Aorta (tissue), 5 donors: ENCODE results near the gene ULK4. TPM values are rescaled to one million over a fixed set of nuclear protein-coding genes. Genes with fewer than 3 reads are reported as not detected.
A peak's percentile ranks its signal among the peaks of the same experiment; 100 is the strongest.
"Not testable (repeated sequence)": the region's sequence is repeated elsewhere in the genome, so short reads cannot be mapped to it uniquely, and the experiment has no call there.

Experiments
- ATAC-seq: fragments of 200-7000 bp; cut with Tn5 transposase; one replicate; pipeline ENCODE4 v1.9.1; 2022; ENCODE audit warnings: moderate library complexity; ENCODE audit not compliant: low FRiP score
- DNase-seq, 2 donors: peaks; one replicate each; pipeline ENCODE4 v3.0.0-alpha.2; 2020
- H3K27ac ChIP-seq, 2 donors: one replicate each; pipeline ENCODE4 v1.5.1; 2013; ENCODE audit warnings: low read length in 2 of 2, mild to moderate bottlenecking in 2 of 2, moderate library complexity in 2 of 2, control low read depth in 1 of 2, inconsistent platforms in 1 of 2, low read depth in 1 of 2
- H3K27me3 ChIP-seq, 2 donors: one replicate each; pipeline ENCODE4 v1.6.1; 2013; ENCODE audit warnings: control low read depth in 1 of 2, low read length in 1 of 2, mild to moderate bottlenecking in 1 of 2, moderate library complexity in 1 of 2; ENCODE audit not compliant: insufficient read depth in 2 of 2, control insufficient read depth in 1 of 2
- H3K36me3 ChIP-seq, 2 donors: one replicate each; pipeline ENCODE4 v1.6.1; 2013; ENCODE audit warnings: control low read depth in 1 of 2, low read length in 1 of 2, mild to moderate bottlenecking in 1 of 2; ENCODE audit not compliant: insufficient read depth in 2 of 2, control insufficient read depth in 1 of 2
- H3K4me1 ChIP-seq, 2 donors: one replicate each; pipeline ENCODE4 v1.6.1; 2013; ENCODE audit warnings: low read length in 2 of 2, control low read depth in 1 of 2, mild to moderate bottlenecking in 1 of 2, moderate library complexity in 1 of 2; ENCODE audit not compliant: insufficient read depth in 2 of 2, control insufficient read depth in 1 of 2
- H3K4me3 ChIP-seq, 2 donors: one replicate each; pipeline ENCODE4 v1.5.1; 2013; ENCODE audit warnings: low read length in 2 of 2, control low read depth in 1 of 2, mild to moderate bottlenecking in 1 of 2
- H3K9me3 ChIP-seq: one replicate; pipeline ENCODE4 v1.6.1; 2013; ENCODE audit warnings: mild to moderate bottlenecking, low read length; ENCODE audit not compliant: control insufficient read depth
- WGBS, 2 donors: extraction: QIAGEN DNeasy Blood & Tissue Kit; methylation state at CpG; one replicate each; pipeline ENCODE4 v1.1.7; 2013; 5-methylcytosine and 5-hydroxymethylcytosine counted together
- intact Hi-C, 2 donors: fragments of 100-400 bp; cut with DNase I; formaldehyde crosslinking; loops; one replicate each; pipeline versions ENCODE4 v1.14.2 to v1.15.0; 2022
- polyA plus RNA-seq, 2 donors: library from polyadenylated mRNA; stranded (reverse); fragments of 200-250 nt; gene quantifications; one replicate each; pipeline ENCODE4 v1.2.3, GENCODE V29; 2013
- total RNA-seq, 2 donors: library from RNA; stranded (reverse); fragmentation: NEBNext Ultra II Directional; extraction: Animal tissue kit (Norgen Biotek cat#: 25700); gene quantifications; one replicate each; pipeline ENCODE4 v1.2.1, GENCODE V29; 2021
- donor health status: healthy with polysubstance abuse.
- donor health status: Bipolar disorder and iron deficiency.
- donor health status: DM: no; HTN: no; CAD: no.
- donor health status: DM: no; HTN: no; CAD: no.
- donor health status: DM: yes; HTN: yes; CAD: no.

The ULK4 gene
- total and polyA plus RNA-seq, 4 donors, result 1.1 to 15.2 (median 7.5) TPM

DNA sequence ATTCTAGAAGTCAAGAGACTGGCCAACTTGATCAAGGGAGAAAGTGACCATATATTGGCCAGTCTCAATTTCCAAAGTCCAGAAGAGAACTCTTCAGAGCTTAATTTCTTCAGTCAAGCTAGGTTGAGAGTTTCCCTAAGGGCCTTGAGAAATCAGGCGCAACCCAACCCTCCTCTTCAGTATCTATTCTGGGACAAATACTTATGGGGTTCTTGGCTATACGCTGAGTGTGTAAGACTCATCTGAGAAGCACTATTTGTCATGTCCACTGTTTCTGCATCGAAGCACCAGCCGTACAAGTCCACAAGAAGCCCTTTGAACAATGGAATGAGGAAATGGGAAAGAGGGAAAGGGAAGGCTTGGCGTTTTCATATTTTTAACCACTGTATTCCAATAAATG, 383.1 kb downstream of the ULK4 start:
- Histone ChIP-seq H3K4me1 (peaks cover 0 to 2% of the 10 kb centered on the region in 2 donors), H3K36me3 (no peaks in the 10 kb centered on the region), H3K4me3 (no peak overlapping the region), H3K9me3 (no peaks in the 10 kb centered on the region), H3K27ac (no peak overlapping the region), H3K27me3 (no peaks in the 10 kb centered on the region)
- DNase-seq, result no peak
- intact Hi-C loops, result no loop called here
- WGBS, 2 donors, result 95 to 98% methylated on average over 5 of the region's 5 CpGs
- no peak for ATAC-seq

DNA sequence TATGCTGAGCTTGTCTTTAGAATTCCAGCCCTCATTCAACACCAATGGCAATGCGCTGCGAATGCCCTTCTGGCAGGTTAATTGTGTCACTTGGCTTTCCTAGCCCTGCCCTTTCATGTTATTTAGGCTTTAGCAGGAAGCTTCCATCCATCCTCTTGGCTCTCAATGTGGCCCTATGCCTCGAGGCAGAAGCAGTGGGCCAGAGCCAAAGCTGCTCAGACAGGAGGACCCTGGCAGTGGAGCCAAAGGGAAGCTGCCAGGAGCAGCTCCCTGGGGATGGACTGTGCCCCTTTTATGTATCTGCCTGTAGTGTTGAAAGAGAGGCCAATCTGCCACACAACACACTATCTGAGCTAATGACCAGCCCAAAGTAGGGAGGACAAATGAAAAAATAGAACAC, 386.2 kb downstream of the ULK4 start:
- Histone ChIP-seq H3K9me3 (no peaks in the 10 kb centered on the region), H3K4me1 (peaks cover 0 to 2% of the 10 kb centered on the region in 2 donors), H3K27ac (no peak overlapping the region), H3K4me3 (no peak overlapping the region), H3K27me3 (no peaks in the 10 kb centered on the region), H3K36me3 (no peaks in the 10 kb centered on the region)
- intact Hi-C loops, result no loop called here
- peak; percentile 46 for ATAC-seq
- no peak for DNase-seq
- WGBS, 2 donors, result 7 to 9% methylated on average over 3 of the region's 3 CpGs

DNA sequence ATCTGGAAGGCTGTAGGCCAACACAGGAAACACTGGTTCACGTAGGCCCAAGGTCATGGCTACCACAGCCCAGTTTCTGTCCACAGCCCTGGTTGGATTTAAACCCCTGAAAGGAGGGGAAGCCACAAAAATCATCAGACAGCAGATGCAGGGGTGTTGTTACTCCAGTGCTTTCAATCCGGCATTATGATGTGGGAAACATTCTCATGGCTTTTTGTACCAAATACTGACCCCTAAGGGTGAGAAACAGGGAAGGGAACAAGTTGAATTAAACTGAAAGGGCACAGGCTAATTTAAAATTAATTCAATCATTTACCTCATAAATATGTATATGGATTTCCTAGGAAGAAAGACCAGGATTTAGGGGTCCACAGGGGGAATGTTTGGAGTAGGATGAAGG, 387.0 kb downstream of the ULK4 start:
- no peaks in the 10 kb centered on the region for H3K27me3 ChIP-seq
- peaks cover 0 to 2% of the 10 kb centered on the region in 2 donors for H3K4me1 ChIP-seq
- H3K36me3 ChIP-seq, result no peaks in the 10 kb centered on the region
- no peak overlapping the region for H3K4me3 ChIP-seq
- H3K9me3 ChIP-seq, result no peaks in the 10 kb centered on the region
- intact Hi-C loops, result no loop called here
- 61 to 63% methylated on average over 2 of the region's 2 CpGs for WGBS, 2 donors
- DNase-seq (no peak), ATAC-seq (no peak)
- no peak overlapping the region for H3K27ac ChIP-seq

DNA sequence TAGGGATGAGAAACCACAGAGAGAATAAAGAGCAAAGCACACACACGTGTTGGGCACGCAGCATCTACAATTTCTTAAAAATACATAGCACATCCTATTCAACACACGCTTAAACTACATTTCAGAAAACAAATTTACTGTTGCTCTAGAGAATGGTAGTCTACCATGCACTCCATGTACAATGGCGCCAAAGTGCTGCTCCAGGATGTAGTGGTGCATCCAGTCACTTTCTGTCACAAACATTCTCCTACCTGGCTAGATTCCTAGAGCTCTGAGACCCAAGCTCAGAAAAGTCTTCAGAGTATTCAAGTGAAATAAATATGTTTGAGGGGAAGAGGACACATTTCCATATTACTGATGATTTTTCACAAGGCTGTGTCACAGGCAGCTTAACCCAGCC, 388.3 kb downstream of the ULK4 start:
- no peak overlapping the region for H3K27ac ChIP-seq
- 97 to 98% methylated on average over 4 of the region's 4 CpGs for WGBS, 2 donors
- DNase-seq (no peak), ATAC-seq (no peak)
- intact Hi-C loops, result no loop called here
- H3K27me3 ChIP-seq, result no peaks in the 10 kb centered on the region
- no peak overlapping the region for H3K4me3 ChIP-seq
- no peaks in the 10 kb centered on the region for H3K36me3 ChIP-seq
- H3K9me3 ChIP-seq, result no peaks in the 10 kb centered on the region
- H3K4me1 ChIP-seq, result peaks cover 0 to 2% of the 10 kb centered on the region in 2 donors

DNA sequence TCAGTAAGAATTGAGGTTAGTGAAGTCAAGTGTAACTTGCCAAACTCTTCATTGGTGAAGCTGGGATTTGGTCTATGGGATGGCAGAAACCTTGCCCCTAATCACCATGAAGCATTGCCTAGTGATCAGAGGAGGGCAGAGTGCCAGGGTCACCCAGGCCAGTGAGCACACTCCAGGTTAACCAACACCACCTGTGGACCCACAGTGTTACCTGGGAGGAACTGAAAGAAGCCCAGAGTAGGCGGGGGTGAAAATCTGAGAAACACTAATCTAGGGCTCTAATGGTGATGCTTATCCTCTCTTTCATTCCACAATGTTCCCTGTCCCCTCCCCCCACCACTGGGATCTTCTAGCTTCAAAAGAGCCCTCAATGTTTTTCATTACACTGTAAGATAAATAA, 389.8 kb downstream of the ULK4 start:
- H3K4me3 ChIP-seq, result no peak overlapping the region
- intact Hi-C loops, result no loop called here
- DNase-seq (no peak), ATAC-seq (no peak)
- H3K36me3 ChIP-seq, result no peaks in the 10 kb centered on the region
- no peak overlapping the region for H3K27ac ChIP-seq
- 100% methylated on average over 1 of the region's 1 CpG for WGBS, 2 donors
- no peaks in the 10 kb centered on the region for H3K27me3 ChIP-seq
- no peaks in the 10 kb centered on the region for H3K9me3 ChIP-seq
- peaks cover 0 to 2% of the 10 kb centered on the region in 2 donors for H3K4me1 ChIP-seq

DNA sequence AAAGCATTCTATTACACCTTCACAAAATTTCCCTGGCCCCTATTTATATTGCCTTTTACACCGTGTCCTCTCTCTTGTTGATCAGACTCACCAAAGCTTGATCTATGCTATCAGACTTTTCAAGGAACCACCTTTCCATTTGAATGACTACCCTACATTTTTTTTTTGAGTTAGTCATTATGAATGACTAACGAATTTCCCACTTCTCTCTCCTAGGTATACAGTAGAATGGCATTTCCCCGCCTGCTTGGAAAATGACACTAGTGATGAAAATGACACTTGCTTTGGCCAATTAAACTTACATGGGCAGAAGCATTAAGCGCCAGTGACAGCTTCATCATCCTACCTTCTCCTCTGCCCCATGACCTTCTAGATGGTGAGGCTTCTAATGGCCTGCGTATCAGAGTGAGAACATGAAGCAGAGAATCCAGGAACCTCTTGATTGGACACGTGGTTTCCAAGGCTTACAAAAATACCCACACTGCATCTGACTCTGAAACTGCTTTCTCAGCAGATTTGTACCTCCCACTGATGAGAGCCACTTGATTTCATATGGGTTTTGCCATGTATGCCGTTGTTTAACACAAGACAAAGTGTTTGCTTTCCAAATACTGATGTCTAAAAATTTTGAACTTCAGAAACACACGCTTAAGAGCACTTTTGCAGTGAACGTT, 392.1 kb downstream of the ULK4 start:
- Histone ChIP-seq H3K4me3 (no peak overlapping the region), H3K36me3 (no peaks in the 10 kb centered on the region), H3K27ac (no peak overlapping the region), H3K27me3 (no peaks in the 10 kb centered on the region), H3K9me3 (no peaks in the 10 kb centered on the region), H3K4me1 (no peaks in the 10 kb centered on the region)
- DNase-seq (no peak), ATAC-seq (no peak)
- intact Hi-C loops, result no loop called here
- WGBS, 2 donors, result 74 to 85% methylated on average over 9 of the region's 9 CpGs

DNA sequence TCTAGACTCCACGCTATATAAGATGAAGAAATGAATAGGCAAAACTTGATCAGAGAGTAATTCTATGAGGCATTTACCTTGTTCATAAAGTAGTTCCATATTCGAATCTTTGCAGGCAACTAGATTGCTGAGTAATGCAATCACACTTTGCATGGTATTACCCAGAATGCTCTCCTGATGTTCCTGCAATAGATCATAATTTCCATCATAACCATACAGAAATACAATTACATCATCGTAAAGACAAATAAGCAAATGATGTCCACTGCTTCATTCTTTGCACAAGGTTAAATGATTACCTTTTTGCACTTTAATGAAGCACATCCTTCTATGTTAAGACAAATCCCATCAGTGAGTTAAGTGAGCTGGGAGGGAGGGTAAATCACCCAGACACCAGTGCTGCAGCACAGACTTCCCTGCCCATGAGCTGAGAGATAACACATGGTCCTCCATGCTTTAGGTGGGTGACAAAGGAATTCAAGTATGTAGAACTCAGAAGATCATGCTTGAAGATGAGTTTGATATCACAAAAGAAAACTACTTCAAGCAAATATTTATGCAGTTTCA, 395.9 kb downstream of the ULK4 start:
- H3K9me3 ChIP-seq, result peaks cover 1% of the 10 kb centered on the region
- DNase-seq (no peak), ATAC-seq (no peak)
- no peaks in the 10 kb centered on the region for H3K27me3 ChIP-seq
- 95% methylated on average over 3 of the region's 3 CpGs for WGBS, 2 donors
- H3K4me1 ChIP-seq, result no peaks in the 10 kb centered on the region
- intact Hi-C loops, result no loop called here
- no peaks in the 10 kb centered on the region for H3K36me3 ChIP-seq
- no peak overlapping the region for H3K4me3 ChIP-seq
- no peak overlapping the region for H3K27ac ChIP-seq

DNA sequence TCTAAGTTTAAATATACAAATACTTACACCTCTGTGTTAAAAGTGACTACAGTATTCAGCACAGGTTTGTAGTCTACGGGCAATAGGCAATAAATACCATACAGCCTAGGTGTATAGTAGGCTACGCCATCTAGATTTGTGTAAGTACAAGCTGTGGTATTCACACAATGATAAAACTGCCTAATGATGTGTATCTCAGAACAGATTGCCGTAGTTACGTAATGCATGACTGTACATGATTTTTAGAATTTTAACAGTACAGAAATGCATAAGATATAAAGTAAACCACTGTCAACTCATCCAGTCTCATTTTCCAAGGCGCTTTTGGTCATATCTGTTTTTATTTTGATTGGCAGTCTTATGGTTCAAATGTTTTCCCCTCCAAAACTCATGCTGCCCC, 396.9 kb downstream of the ULK4 start:
- no peak for DNase-seq
- peaks cover 1% of the 10 kb centered on the region for H3K9me3 ChIP-seq
- no peak overlapping the region for H3K4me3 ChIP-seq
- 98% methylated on average over 5 of the region's 5 CpGs for WGBS, 2 donors
- H3K27me3 ChIP-seq, result no peaks in the 10 kb centered on the region
- H3K27ac ChIP-seq, result no peak overlapping the region
- H3K4me1 ChIP-seq, result no peaks in the 10 kb centered on the region
- H3K36me3 ChIP-seq, result no peaks in the 10 kb centered on the region
- no peak for ATAC-seq
- intact Hi-C loops, result no loop called here

DNA sequence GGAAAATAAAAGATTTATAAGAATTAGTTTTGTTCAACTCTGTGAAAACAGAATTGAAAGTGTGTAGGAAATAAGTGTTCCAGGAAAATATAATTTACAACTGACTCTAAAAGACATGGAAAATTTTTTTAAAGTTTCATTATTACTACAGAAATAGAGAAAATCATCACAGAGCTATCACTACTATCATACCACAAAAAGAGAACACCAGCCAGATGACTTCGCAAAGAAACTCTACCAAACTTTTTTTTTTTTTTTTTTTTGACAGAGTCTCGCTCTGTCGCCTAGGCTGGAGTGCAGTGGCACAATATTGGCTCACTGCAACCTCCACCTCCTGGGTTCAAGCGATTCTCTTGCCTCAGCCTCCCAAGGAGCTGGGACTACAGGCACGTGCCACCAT, 405.7 kb downstream of the ULK4 start:
- H3K27ac ChIP-seq, DNase-seq, H3K27me3 ChIP-seq, intact Hi-C loops, ATAC-seq, H3K4me1 ChIP-seq, H3K9me3 ChIP-seq, H3K36me3 ChIP-seq, H3K4me3 ChIP-seq: not testable (repeated sequence)
- WGBS, 2 donors, result 92 to 94% methylated on average over 5 of the region's 5 CpGs
